Fibroblast of lung (primary cell): ENCODE results near the gene CD226.

Source experiments
- EZH2 ChIP-seq: IDR thresholded peaks from 2 replicates; pipeline ENCODE4 v1.5.1; 2012; ENCODE audit warnings: low read length, control low read depth, mild to moderate bottlenecking; ENCODE audit errors: missing control alignments
- TF ChIP-seq, protein P1 (sequence below), 2 donors: IDR thresholded peaks in 1 of 2; conservative IDR thresholded peaks in 1 of 2; 1 replicate in 1 of 2; 2 replicates in 1 of 2; pipeline ENCODE4 v1.5.1; 2011 to 2012; ENCODE audit warnings: low read length in 2 of 2, control low read depth in 1 of 2, inconsistent platforms in 1 of 2, low read depth in 1 of 2, mild to moderate bottlenecking in 1 of 2

DNA sequence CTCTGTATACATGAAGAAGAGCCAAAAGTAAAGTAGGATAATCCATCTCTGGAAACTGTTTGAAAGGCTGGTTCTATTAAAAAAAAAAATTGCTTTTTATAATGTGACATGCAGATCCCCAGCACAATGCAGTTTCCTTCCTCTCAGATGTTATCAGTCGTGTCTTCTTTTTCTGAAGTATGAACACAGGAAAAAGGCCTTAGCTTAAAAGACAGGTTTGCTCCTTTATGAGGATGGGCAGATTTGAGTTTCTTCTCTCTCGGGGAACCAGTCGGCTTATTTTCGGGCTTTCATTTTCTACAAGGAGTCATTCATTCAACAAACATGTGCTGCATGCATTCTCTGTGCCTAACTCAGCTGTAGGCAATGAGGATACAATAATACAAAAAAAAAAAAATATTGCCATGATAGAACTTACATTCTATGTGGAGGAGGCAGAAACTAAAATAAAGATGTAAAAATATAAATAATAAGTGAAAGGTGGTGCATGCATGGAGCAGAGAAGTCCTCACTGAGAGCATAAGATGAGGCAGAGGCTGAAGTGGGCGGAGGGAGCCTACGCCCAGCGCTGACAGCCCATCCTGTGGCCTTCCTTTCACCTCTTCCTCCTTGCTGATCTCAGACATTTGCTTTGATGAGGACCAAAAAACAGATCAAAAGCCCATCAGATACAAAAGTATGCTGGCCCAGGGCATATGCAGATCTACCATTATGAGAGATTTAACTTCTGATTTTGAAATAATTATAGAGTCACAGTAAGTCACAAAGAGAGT lies at the start of gene CD226:
- no peak for TF ChIP-seq EZH2
- TF ChIP-seq, protein P1, sequence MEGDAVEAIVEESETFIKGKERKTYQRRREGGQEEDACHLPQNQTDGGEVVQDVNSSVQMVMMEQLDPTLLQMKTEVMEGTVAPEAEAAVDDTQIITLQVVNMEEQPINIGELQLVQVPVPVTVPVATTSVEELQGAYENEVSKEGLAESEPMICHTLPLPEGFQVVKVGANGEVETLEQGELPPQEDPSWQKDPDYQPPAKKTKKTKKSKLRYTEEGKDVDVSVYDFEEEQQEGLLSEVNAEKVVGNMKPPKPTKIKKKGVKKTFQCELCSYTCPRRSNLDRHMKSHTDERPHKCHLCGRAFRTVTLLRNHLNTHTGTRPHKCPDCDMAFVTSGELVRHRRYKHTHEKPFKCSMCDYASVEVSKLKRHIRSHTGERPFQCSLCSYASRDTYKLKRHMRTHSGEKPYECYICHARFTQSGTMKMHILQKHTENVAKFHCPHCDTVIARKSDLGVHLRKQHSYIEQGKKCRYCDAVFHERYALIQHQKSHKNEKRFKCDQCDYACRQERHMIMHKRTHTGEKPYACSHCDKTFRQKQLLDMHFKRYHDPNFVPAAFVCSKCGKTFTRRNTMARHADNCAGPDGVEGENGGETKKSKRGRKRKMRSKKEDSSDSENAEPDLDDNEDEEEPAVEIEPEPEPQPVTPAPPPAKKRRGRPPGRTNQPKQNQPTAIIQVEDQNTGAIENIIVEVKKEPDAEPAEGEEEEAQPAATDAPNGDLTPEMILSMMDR (conservative IDR thresholded peaks at IDR 0.05 in 1 of 2, IDR thresholded peaks at IDR 0.05 in 1 of 2; ENCODE audit: low read depth in 1 of 2, low read length in 2 of 2) = no peak
